ENCODE results near the gene TMEM63B.

Gene TMEM63B

DNA sequence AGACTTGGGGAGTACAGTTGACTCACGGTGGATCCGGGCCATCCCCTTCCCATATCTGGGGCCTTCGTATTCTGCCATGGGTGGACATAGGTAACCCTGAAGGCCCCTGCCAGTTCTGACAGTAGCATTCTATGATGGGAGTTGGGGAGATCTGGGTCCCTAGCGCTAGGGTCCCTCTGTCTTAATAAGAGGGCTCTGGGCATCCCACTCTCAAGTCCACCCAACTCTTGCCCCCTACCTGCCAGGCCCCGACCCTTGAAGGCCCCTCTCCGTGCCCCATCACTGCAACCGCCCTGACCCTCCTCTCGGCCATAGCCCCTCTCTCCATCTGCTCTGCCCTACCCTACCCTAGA is 24.7 kb downstream of the TMEM63B start:
- TF ChIP-seq PPARA (CRISPR knock-in tag; IDR thresholded peaks at IDR 0.05; ENCODE audit: borderline replicate concordance) = no peak
- TF ChIP-seq SNAI2 (CRISPR knock-in tag; IDR thresholded peaks at IDR 0.05) = no peak
- no peak for TF ChIP-seq POU6F1 (CRISPR knock-in tag; IDR thresholded peaks at IDR 0.05; ENCODE audit: borderline replicate concordance, low read depth)
- TF ChIP-seq ESRRG (CRISPR knock-in tag; IDR thresholded peaks at IDR 0.05) = no peak
- TF ChIP-seq TCF4 (CRISPR knock-in tag; IDR thresholded peaks at IDR 0.05; ENCODE audit: borderline replicate concordance) = no peak
- no peak for TF ChIP-seq ZFP30 (CRISPR knock-in tag; IDR thresholded peaks at IDR 0.05)
- TF ChIP-seq, protein P1, sequence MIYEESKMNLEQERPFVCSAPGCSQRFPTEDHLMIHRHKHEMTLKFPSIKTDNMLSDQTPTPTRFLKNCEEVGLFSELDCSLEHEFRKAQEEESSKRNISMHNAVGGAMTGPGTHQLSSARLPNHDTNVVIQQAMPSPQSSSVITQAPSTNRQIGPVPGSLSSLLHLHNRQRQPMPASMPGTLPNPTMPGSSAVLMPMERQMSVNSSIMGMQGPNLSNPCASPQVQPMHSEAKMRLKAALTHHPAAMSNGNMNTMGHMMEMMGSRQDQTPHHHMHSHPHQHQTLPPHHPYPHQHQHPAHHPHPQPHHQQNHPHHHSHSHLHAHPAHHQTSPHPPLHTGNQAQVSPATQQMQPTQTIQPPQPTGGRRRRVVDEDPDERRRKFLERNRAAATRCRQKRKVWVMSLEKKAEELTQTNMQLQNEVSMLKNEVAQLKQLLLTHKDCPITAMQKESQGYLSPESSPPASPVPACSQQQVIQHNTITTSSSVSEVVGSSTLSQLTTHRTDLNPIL (CRISPR knock-in tag; IDR thresholded peaks at IDR 0.05; ENCODE audit: low read depth) = no peak
- TF ChIP-seq GLIS3 (CRISPR knock-in tag; IDR thresholded peaks at IDR 0.05) = no peak
- TF ChIP-seq TSHZ2 (CRISPR knock-in tag; IDR thresholded peaks at IDR 0.05) = no peak
- no peak for TF ChIP-seq ARNTL (CRISPR knock-in tag; IDR thresholded peaks at IDR 0.05; ENCODE audit: borderline replicate concordance, low read depth)
- TF ChIP-seq CSDC2 (CRISPR knock-in tag; IDR thresholded peaks at IDR 0.05) = no peak
- no peak for TF ChIP-seq PATZ1 (CRISPR knock-in tag; IDR thresholded peaks at IDR 0.05; ENCODE audit: borderline replicate concordance)
- TF ChIP-seq BACH2 (CRISPR knock-in tag; IDR thresholded peaks at IDR 0.05; ENCODE audit: borderline replicate concordance) = no peak
- no peak for TF ChIP-seq ISL1 (CRISPR knock-in tag; IDR thresholded peaks at IDR 0.05)
- no peak for ATAC-seq

- ATAC-seq = no peak
- TF ChIP-seq ZNF70 (CRISPR knock-in tag; IDR thresholded peaks at IDR 0.05) = no peak
- TF ChIP-seq PPARA (CRISPR knock-in tag; IDR thresholded peaks at IDR 0.05; ENCODE audit: borderline replicate concordance) = no peak
- no peak for TF ChIP-seq BACH2 (CRISPR knock-in tag; IDR thresholded peaks at IDR 0.05; ENCODE audit: borderline replicate concordance)
- no peak for TF ChIP-seq ARNTL (CRISPR knock-in tag; IDR thresholded peaks at IDR 0.05; ENCODE audit: borderline replicate concordance, low read depth)
- no peak for TF ChIP-seq ZFP30 (CRISPR knock-in tag; IDR thresholded peaks at IDR 0.05)
- TF ChIP-seq GLIS3 (CRISPR knock-in tag; IDR thresholded peaks at IDR 0.05) = no peak
- no peak for TF ChIP-seq TSHZ2 (CRISPR knock-in tag; IDR thresholded peaks at IDR 0.05)
- no peak for TF ChIP-seq OSR1 (CRISPR knock-in tag; IDR thresholded peaks at IDR 0.05)
- TF ChIP-seq ZNF565 (CRISPR knock-in tag; conservative IDR thresholded peaks at IDR 0.05; ENCODE audit: low read depth) = no peak
These were observed 25.2 kb downstream of the TMEM63B start for GRCh38 chr6:44152533-44152932.

DNA sequence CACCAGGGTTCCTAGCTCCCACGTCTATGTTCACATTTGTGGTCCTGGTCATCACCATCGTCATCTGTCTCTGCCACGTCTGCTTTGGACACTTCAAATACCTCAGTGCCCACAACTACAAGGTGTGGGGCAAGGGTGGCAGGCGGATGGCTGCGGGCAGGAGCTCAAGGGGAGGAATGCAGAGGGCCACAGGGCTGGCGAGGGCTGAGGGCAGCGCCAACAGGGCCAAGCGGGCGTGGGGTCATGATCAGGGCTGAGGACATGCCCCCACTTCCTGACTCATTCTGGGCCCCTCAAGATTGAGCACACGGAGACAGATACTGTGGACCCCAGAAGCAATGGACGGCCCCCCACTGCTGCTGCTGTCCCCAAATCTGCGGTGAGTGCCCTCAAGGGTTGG is 26.7 kb downstream of the TMEM63B start:
- TF ChIP-seq SNAI2 (CRISPR knock-in tag; IDR thresholded peaks at IDR 0.05) = no peak
- no peak for TF ChIP-seq POU6F1 (CRISPR knock-in tag; IDR thresholded peaks at IDR 0.05; ENCODE audit: borderline replicate concordance, low read depth)
- no peak for TF ChIP-seq CSDC2 (CRISPR knock-in tag; IDR thresholded peaks at IDR 0.05)

More for the DNA sequence above, 26.7 kb downstream of the TMEM63B start:
- no peak for ATAC-seq

Measured in SK-N-SH treated with all-trans-retinoic acid at 6 μM for 48 hours (cell line).